ENCODE data around the gene CFAP74.

The CFAP74 gene

GRCh38 chr1:2028870-2029560, 25.4 kb upstream of the CFAP74 start:
- Histone ChIP-seq H3K9me3 (ENCODE audit: control insufficient read depth, insufficient read depth, low read length) (no peaks in the 10 kb centered on the region), H3K4me1 (ENCODE audit: control insufficient read depth, insufficient read depth, low read length) (no peaks in the 10 kb centered on the region), H3K4me3 (ENCODE audit: low read length) (no peak overlapping the region), H3K27me3 (ENCODE audit: control insufficient read depth, insufficient read depth, low read length) (no peaks in the 10 kb centered on the region), H3K27ac (ENCODE audit: low read length) (no peak overlapping the region), H3K36me3 (ENCODE audit: control insufficient read depth, insufficient read depth, low read length) (no peaks in the 10 kb centered on the region)
- no peak for DNase-seq (ENCODE audit: low read depth, low spot score)
- no CpG with 5 or more reads among the region's 26 CpGs for WGBS (ENCODE audit: insufficient coverage, insufficient read length)

- Histone ChIP-seq H3K4me1 (ENCODE audit: control insufficient read depth, insufficient read depth, low read length) (no peaks in the 10 kb centered on the region), H3K36me3 (ENCODE audit: control insufficient read depth, insufficient read depth, low read length) (no peaks in the 10 kb centered on the region), H3K4me3 (ENCODE audit: low read length) (no peak overlapping the region), H3K9me3 (ENCODE audit: control insufficient read depth, insufficient read depth, low read length) (no peaks in the 10 kb centered on the region), H3K27me3 (ENCODE audit: control insufficient read depth, insufficient read depth, low read length) (no peaks in the 10 kb centered on the region), H3K27ac (ENCODE audit: low read length) (no peak overlapping the region)
- no peak for DNase-seq (ENCODE audit: low read depth, low spot score)
- no CpG with 5 or more reads among the region's 46 CpGs for WGBS (ENCODE audit: insufficient coverage, insufficient read length)
These were observed 24.5 kb upstream of the CFAP74 start for GRCh38 chr1:2027961-2028583.

- no peaks in the 10 kb centered on the region for H3K9me3 ChIP-seq (ENCODE audit: control insufficient read depth, insufficient read depth, low read length)
- H3K27ac ChIP-seq (ENCODE audit: low read length), result no peak overlapping the region
- no peak for DNase-seq (ENCODE audit: low read depth, low spot score)
- no peak overlapping the region for H3K4me3 ChIP-seq (ENCODE audit: low read length)
- H3K27me3 ChIP-seq (ENCODE audit: control insufficient read depth, insufficient read depth, low read length), result peaks cover under 1% of the 10 kb centered on the region; the same call in 1 of the 2 replicates
- no CpG with 5 or more reads among the region's 39 CpGs for WGBS (ENCODE audit: insufficient coverage, insufficient read length)
- H3K4me1 ChIP-seq (ENCODE audit: control insufficient read depth, insufficient read depth, low read length), result no peaks in the 10 kb centered on the region; the same call in 1 of the 2 replicates
- no peaks in the 10 kb centered on the region for H3K36me3 ChIP-seq (ENCODE audit: control insufficient read depth, insufficient read depth, low read length)
These were observed 21.9 kb upstream of the CFAP74 start for GRCh38 chr1:2025491-2025981.

GRCh38 chr1:2024887-2025286, 21.3 kb upstream of the CFAP74 start:
- H3K4me1 ChIP-seq (ENCODE audit: control insufficient read depth, insufficient read depth, low read length), result no peaks in the 10 kb centered on the region; the same call in 1 of the 2 replicates
- no peak for DNase-seq (ENCODE audit: low read depth, low spot score)
- no peaks in the 10 kb centered on the region for H3K9me3 ChIP-seq (ENCODE audit: control insufficient read depth, insufficient read depth, low read length)
- H3K27me3 ChIP-seq (ENCODE audit: control insufficient read depth, insufficient read depth, low read length), result peaks cover 6% of the 10 kb centered on the region
- no peak overlapping the region for H3K27ac ChIP-seq (ENCODE audit: low read length)
- no peak overlapping the region for H3K4me3 ChIP-seq (ENCODE audit: low read length)
- H3K36me3 ChIP-seq (ENCODE audit: control insufficient read depth, insufficient read depth, low read length), result no peaks in the 10 kb centered on the region
- no CpG with 5 or more reads among the region's 18 CpGs for WGBS (ENCODE audit: insufficient coverage, insufficient read length)

GRCh38 chr1:2024451-2024850, 20.9 kb upstream of the CFAP74 start:
- no CpG with 5 or more reads among the region's 10 CpGs for WGBS (ENCODE audit: insufficient coverage, insufficient read length)
- no peaks in the 10 kb centered on the region for H3K36me3 ChIP-seq (ENCODE audit: control insufficient read depth, insufficient read depth, low read length)
- no peaks in the 10 kb centered on the region; the same call in 1 of the 2 replicates for H3K4me1 ChIP-seq (ENCODE audit: control insufficient read depth, insufficient read depth, low read length)
- H3K27ac ChIP-seq (ENCODE audit: low read length), result no peak overlapping the region
- H3K27me3 ChIP-seq (ENCODE audit: control insufficient read depth, insufficient read depth, low read length), result peaks cover 8% of the 10 kb centered on the region
- H3K4me3 ChIP-seq (ENCODE audit: low read length), result no peak overlapping the region
- no peak for DNase-seq (ENCODE audit: low read depth, low spot score)
- H3K9me3 ChIP-seq (ENCODE audit: control insufficient read depth, insufficient read depth, low read length), result no peaks in the 10 kb centered on the region

- no peaks in the 10 kb centered on the region for H3K9me3 ChIP-seq (ENCODE audit: control insufficient read depth, insufficient read depth, low read length)
- no peaks in the 10 kb centered on the region; the same call in 1 of the 2 replicates for H3K4me1 ChIP-seq (ENCODE audit: control insufficient read depth, insufficient read depth, low read length)
- no peak overlapping the region for H3K4me3 ChIP-seq (ENCODE audit: low read length)
- H3K27me3 ChIP-seq (ENCODE audit: control insufficient read depth, insufficient read depth, low read length), result peaks cover 8% of the 10 kb centered on the region
- no peak overlapping the region for H3K27ac ChIP-seq (ENCODE audit: low read length)
- no CpG with 5 or more reads among the region's 9 CpGs for WGBS (ENCODE audit: insufficient coverage, insufficient read length)
- H3K36me3 ChIP-seq (ENCODE audit: control insufficient read depth, insufficient read depth, low read length), result no peaks in the 10 kb centered on the region
- DNase-seq (ENCODE audit: low read depth, low spot score), result no peak
These were observed 19.6 kb upstream of the CFAP74 start for GRCh38 chr1:2023187-2023586.

- DNase-seq (ENCODE audit: low read depth, low spot score), result no peak
- no peaks in the 10 kb centered on the region for H3K9me3 ChIP-seq (ENCODE audit: control insufficient read depth, insufficient read depth, low read length)
- peaks cover 8% of the 10 kb centered on the region for H3K27me3 ChIP-seq (ENCODE audit: control insufficient read depth, insufficient read depth, low read length)
- no peak overlapping the region for H3K4me3 ChIP-seq (ENCODE audit: low read length)
- no peaks in the 10 kb centered on the region; the same call in 1 of the 2 replicates for H3K4me1 ChIP-seq (ENCODE audit: control insufficient read depth, insufficient read depth, low read length)
- no peak overlapping the region for H3K27ac ChIP-seq (ENCODE audit: low read length)
- no CpG with 5 or more reads among the region's 21 CpGs for WGBS (ENCODE audit: insufficient coverage, insufficient read length)
- no peaks in the 10 kb centered on the region for H3K36me3 ChIP-seq (ENCODE audit: control insufficient read depth, insufficient read depth, low read length)
These were observed 18.6 kb upstream of the CFAP74 start for GRCh38 chr1:2022063-2022770.

GRCh38 chr1:2021550-2021949, 18.0 kb upstream of the CFAP74 start:
- Histone ChIP-seq H3K4me3 (ENCODE audit: low read length) (no peak overlapping the region), H3K9me3 (ENCODE audit: control insufficient read depth, insufficient read depth, low read length) (no peaks in the 10 kb centered on the region), H3K36me3 (ENCODE audit: control insufficient read depth, insufficient read depth, low read length) (no peaks in the 10 kb centered on the region), H3K27ac (ENCODE audit: low read length) (no peak overlapping the region), H3K4me1 (ENCODE audit: control insufficient read depth, insufficient read depth, low read length) (no peaks in the 10 kb centered on the region; the same call in 1 of the 2 replicates), H3K27me3 (ENCODE audit: control insufficient read depth, insufficient read depth, low read length) (peaks cover 8% of the 10 kb centered on the region)
- DNase-seq (ENCODE audit: low read depth, low spot score), result no peak
- no CpG with 5 or more reads among the region's 25 CpGs for WGBS (ENCODE audit: insufficient coverage, insufficient read length)

- no peaks in the 10 kb centered on the region for H3K36me3 ChIP-seq (ENCODE audit: control insufficient read depth, insufficient read depth, low read length)
- no CpG with 5 or more reads among the region's 11 CpGs for WGBS (ENCODE audit: insufficient coverage, insufficient read length)
These were observed 16.7 kb upstream of the CFAP74 start for GRCh38 chr1:2020310-2020655.

GRCh38 chr1:2019571-2020309, 16.2 kb upstream of the CFAP74 start:
- no peaks in the 10 kb centered on the region for H3K36me3 ChIP-seq (ENCODE audit: control insufficient read depth, insufficient read depth, low read length)
- no peak for DNase-seq (ENCODE audit: low read depth, low spot score)
- H3K9me3 ChIP-seq (ENCODE audit: control insufficient read depth, insufficient read depth, low read length), result no peaks in the 10 kb centered on the region
- peak overlapping the region; percentile 43; the same call in 1 of the 2 replicates for H3K4me3 ChIP-seq (ENCODE audit: low read length)
- H3K4me1 ChIP-seq (ENCODE audit: control insufficient read depth, insufficient read depth, low read length), result no peaks in the 10 kb centered on the region; the same call in 1 of the 2 replicates
- H3K27ac ChIP-seq (ENCODE audit: low read length), result no peak overlapping the region
- H3K27me3 ChIP-seq (ENCODE audit: control insufficient read depth, insufficient read depth, low read length), result peaks cover 8% of the 10 kb centered on the region
- no CpG with 5 or more reads among the region's 61 CpGs for WGBS (ENCODE audit: insufficient coverage, insufficient read length)

More at GRCh38 chr1:2020310-2020655, 16.7 kb upstream of the CFAP74 start:
- no peak for DNase-seq (ENCODE audit: low read depth, low spot score)
- H3K4me3 ChIP-seq (ENCODE audit: low read length), result no peak overlapping the region
- H3K4me1 ChIP-seq (ENCODE audit: control insufficient read depth, insufficient read depth, low read length), result no peaks in the 10 kb centered on the region; the same call in 1 of the 2 replicates
- no peak overlapping the region for H3K27ac ChIP-seq (ENCODE audit: low read length)
- H3K27me3 ChIP-seq (ENCODE audit: control insufficient read depth, insufficient read depth, low read length), result peaks cover 8% of the 10 kb centered on the region
- no peaks in the 10 kb centered on the region for H3K9me3 ChIP-seq (ENCODE audit: control insufficient read depth, insufficient read depth, low read length)
